Head of caudate nucleus (tissue), 42 donors: Measurements from ENCODE around the gene IGSF5.
"Not testable (repeated sequence)": the region's sequence is repeated elsewhere in the genome, so short reads cannot be mapped to it uniquely, and the experiment has no call there.

ENCODE experiments used
- DNase-seq, 42 donors: peaks; one replicate each; pipeline versions ENCODE4 v3.0.0 to v3.0.0-alpha.2; 2020 to 2021; ENCODE audit warnings: mixed read lengths in 7 of 42
- intact Hi-C: fragments of 100-400 bp; cut with DNase I; formaldehyde crosslinking; loops from one replicate; pipeline ENCODE4 v1.15.0; 2022

Gene IGSF5

DNA sequence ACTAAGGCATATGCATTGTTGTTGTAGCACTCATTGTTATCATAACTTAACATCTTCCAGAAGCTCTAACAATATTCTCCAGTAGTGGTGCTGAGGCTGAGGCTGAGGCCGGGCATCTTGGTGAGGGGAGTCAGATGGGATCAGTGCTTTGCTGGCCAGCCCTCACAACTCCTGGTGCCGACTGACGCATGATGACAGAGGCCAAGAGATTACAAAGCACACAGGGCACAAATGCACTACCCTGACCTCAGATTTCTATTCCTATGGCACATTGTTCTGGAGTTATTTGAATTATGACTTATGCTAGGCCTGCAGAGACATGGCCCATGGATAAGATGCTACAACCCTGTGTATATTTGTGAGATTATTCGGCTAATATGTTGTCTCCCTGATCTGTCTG lies 8.3 kb upstream of the IGSF5 start:
- intact Hi-C loops, result no loop called here
- no peak for DNase-seq

DNA sequence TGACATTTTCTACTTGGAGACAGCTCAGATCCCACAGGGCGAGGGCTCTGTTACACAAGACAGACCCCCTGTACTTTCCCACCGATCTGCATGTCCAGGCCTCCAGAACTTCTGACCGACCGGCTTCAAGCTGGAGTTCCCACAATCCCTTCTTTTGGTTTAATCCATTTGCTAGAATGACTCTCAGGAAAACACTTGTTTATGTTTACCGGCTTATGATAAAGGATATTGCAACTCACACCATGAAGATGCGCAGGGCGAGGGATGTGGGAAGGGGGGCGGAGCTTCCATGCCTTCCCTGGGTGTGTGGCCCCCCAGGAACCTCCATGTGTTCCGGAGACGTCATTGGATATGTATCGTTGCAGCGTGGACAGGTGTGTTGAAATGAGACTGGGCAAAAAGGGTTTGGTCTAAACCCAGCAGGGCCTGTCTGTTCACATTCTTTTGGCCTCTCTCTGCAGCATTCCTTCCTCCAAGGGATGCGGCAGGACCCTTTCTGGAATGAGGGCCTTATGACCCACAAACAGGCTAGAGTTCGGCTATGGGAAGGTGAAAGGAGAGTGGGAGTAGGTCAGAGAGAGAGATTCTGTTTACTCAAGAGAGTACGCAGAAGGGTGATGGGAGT lies 7.5 kb upstream of the IGSF5 start:
- intact Hi-C loops, result no loop called here
- no peak for DNase-seq

GRCh38 chr21:39738566-39738965 lies 6.4 kb upstream of the IGSF5 start:
- intact Hi-C loops, result no loop called here
- DNase-seq, result no peak

DNA sequence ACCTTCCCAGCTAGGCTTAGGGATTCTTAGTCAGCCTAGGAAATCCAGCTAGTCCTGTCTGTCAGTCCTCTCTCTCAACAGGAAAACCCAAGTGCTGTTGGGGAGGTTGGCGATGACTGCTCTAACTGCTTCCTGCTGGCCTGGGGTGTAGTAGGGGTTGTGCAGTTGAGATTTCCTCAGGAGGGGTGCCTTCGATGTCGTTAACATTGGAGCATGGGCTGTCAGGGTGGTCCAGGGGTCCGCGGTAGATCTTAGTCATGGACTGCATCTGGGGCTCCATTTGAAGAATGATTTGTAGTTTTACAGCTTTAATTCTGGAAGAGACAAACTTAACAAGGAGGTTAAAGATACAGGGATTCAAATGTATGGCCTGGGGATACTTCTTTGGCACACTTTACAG lies 5.5 kb upstream of the IGSF5 start:
- intact Hi-C loops, DNase-seq: not testable (repeated sequence)

- intact Hi-C loops, DNase-seq: not testable (repeated sequence)
Observed at GRCh38 chr21:39742561-39742960, 2.4 kb upstream of the IGSF5 start.

GRCh38 chr21:39745332-39745731 lies 349 bp downstream of the IGSF5 start:
- intact Hi-C loops, DNase-seq: not testable (repeated sequence)

GRCh38 chr21:39750670-39751069 lies 5.7 kb downstream of the IGSF5 start:
- intact Hi-C loops, result no loop called here
- DNase-seq, result no peak

DNA sequence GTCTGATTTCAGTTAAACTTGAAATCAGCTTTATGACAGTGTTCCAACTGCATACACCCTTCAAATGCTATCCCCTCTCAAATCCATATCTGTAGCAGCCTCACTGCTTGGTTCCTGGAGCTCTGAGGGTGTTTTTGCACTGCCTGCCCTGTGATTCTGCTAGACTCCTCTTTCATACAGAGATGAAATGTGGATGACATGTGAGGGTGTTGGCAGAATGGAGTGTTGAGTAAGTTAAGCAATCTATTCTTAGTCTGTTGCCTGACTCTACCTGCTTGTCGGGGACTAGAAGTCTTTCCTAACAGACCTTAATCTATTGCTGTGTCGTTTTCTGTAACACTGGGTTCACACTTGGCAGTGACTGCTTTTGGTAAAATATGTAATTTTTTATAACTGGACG lies 9.8 kb downstream of the IGSF5 start:
- peak in 3 of 42 donors; percentile 29 to 56 (median 46) for DNase-seq
- intact Hi-C loops, result no loop called here

GRCh38 chr21:39756285-39756684 lies 11.3 kb downstream of the IGSF5 start:
- intact Hi-C loops, result no loop called here
- DNase-seq, result no peak

GRCh38 chr21:39763272-39763970 lies 18.4 kb downstream of the IGSF5 start:
- DNase-seq, result no peak

GRCh38 chr21:39774227-39774626 lies 29.2 kb downstream of the IGSF5 start:
- no peak for DNase-seq
- intact Hi-C loops, result no loop called here

More at GRCh38 chr21:39763272-39763970, 18.4 kb downstream of the IGSF5 start:
- intact Hi-C loops, result no loop called here

GRCh38 chr21:39775816-39776215 lies 30.8 kb downstream of the IGSF5 start:
- no peak for DNase-seq
- intact Hi-C loops, result no loop called here

- intact Hi-C loops, result no loop called here
Observed at GRCh38 chr21:39776589-39776988, 31.6 kb downstream of the IGSF5 start.

GRCh38 chr21:39781331-39781730 lies 36.3 kb downstream of the IGSF5 start:
- DNase-seq, result no peak
- intact Hi-C loops, result no loop called here

More at GRCh38 chr21:39776589-39776988, 31.6 kb downstream of the IGSF5 start:
- DNase-seq, result no peak

- intact Hi-C loops, result no loop called here
- DNase-seq, result peak; percentile 29 to 86 (median 60)
Observed at GRCh38 chr21:39788383-39788782, 43.4 kb downstream of the IGSF5 start.

GRCh38 chr21:39796466-39796865 lies 51.5 kb downstream of the IGSF5 start:
- intact Hi-C loops, result no loop called here
- no peak for DNase-seq

GRCh38 chr21:39799178-39799577 lies 54.2 kb downstream of the IGSF5 start:
- intact Hi-C loops, result no loop called here
- DNase-seq, result peak in 32 of 42 donors; percentile 4 to 58 (median 24)

DNA sequence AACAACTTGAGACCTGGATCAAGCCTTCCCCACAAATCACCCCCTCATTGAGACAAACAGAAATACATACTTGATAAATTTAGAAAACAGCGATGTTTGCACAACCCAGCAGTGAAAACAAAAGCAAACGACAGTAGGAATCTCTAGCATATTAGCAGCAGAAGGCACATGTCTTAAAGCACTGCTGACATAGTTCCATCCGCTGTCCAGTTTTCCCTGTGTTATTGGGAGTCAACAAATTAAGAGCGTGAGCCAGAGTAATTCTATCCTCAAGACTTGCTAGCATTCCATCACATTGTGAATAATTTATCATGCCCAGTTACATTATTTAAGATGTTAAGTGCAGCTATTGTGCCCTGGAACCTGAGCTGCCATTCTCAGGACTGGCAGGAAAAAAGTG lies 55.3 kb downstream of the IGSF5 start:
- DNase-seq, result no peak
- intact Hi-C loops, result no loop called here

- DNase-seq, result no peak
- intact Hi-C loops, result no loop called here
Observed at GRCh38 chr21:39802217-39802616, 57.2 kb downstream of the IGSF5 start.

DNA sequence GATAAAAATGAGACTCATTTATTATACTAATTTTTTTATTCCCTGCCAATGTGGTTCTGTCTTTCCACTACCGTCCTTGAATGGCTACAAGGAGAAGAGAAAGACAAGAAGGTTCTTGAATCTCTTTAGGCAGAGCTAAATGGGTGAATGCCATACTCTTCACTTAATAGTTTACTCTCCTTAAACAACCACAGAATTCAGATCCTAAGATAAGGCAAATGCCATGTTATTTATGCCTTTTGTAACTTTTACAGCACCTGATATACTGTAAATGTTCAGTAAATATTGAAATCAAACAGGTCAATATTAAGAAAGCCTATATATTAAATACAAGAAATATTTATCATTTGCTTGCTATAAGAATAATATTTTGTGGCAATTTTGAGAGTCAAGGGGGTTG lies 58.4 kb downstream of the IGSF5 start:
- intact Hi-C loops, result no loop called here
- DNase-seq, result no peak

- intact Hi-C loops, result no loop called here
- no peak for DNase-seq
Observed at GRCh38 chr21:39804240-39804639, 59.3 kb downstream of the IGSF5 start.
